GM18868 (cell line): ENCODE results near the gene CHST14.

Experiments used
- ATAC-seq: cut with Tn5 transposase; IDR thresholded peaks from one replicate; pipeline ENCODE4 v1.9.1; 2021; ENCODE audit warnings: mild to moderate bottlenecking, moderate library complexity; ENCODE audit not compliant: unreplicated experiment

The CHST14 gene

GRCh38 chr15:40460404-40460803 is 10.4 kb upstream of the CHST14 start:
- ATAC-seq, result no peak

DNA sequence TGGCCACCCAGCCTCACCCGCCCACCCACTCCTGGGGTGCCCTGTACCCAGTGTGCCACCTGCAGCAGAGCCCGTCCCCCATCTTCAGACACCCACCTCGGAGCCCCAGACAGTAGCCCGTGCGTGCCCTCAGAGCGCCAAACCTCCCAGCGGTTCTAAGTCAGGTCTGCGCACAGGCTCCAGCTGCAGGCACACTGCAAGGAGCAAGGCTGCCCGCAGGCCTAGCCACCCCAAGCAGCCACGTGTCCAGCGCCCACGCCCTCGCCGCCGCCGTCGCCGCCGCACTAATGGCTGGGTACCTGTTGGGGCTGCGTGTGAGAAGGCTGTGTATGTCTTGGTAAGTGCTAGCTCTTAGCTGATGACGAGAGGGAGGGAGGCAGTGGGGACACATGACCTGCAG is 8.8 kb upstream of the CHST14 start:
- no peak for ATAC-seq

- no peak for ATAC-seq
Observed at GRCh38 chr15:40463279-40463678, 7.5 kb upstream of the CHST14 start.

DNA sequence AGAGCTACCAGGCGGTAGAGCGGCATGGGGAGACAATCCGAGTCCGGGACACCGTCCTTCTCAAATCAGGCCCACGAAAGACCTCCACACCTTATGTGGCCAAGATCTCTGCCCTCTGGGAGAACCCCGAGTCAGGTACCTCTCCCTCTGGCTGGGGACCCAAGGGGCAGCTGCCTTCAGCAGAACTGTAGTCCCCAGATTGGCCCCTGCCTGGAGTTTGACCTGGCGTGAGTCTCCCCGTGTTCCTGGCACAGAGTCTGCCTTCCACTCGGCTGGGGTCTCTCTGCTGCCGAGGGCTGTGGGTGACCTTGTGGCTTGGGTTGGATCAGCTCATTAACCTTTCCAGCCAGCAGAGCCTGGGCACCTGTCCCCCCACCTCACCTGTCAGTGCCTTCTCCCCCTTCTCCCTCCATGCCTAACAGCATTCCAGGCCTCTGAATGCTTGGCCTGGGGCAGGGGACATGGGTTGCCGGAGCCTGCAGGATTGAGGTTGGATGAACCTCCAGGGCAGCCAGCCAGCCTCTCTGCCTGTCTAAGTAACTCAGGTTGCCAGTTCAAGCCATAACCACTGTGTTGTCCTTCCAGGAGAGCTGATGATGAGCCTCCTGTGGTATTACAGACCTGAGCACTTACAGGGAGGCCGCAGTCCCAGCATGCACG is 6.8 kb upstream of the CHST14 start:
- no peak for ATAC-seq

GRCh38 chr15:40464595-40465185 is 6.1 kb upstream of the CHST14 start:
- ATAC-seq, result peak; percentile 50

- ATAC-seq, result no peak
Observed at GRCh38 chr15:40465939-40466338, 4.8 kb upstream of the CHST14 start.

DNA sequence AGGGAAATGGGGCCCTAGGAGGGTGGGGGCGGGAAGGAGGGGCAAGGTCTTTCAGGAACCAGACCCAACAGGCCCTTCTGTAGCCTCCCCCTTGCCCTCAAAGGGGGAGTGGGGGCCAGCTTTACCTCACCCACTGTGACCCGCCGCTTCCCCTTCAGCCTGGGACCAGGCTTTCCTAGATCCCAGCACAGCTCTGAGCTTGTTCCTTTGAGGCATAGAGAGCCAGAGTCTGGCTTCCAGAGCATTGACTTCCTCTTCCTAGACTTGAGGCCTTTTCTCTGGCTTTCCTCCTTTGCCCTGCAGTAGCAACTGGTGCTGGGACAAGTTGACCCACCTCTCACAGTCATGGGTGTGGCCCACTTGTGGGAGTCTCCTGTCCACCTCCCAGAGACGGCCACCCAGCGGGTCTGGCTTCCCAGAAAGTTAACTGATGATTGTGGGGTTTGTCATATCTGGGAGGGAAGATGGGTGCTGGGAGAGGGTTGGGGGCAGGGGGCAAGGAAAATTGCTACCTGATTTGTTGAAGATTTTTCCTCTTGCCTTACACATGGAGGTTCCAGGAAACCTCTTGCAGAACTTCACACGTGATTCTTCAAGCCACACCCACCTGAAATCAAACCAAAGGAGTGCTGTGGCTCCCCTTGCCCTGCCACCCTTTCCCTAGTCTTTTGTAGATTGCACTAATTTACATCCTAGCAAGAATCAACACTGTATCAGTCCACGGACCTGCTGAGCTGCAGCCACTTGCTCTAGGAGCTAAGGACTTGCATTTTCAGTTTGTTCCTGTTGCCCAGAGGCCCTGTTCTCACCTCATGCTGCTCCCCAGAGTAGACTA is 4.1 kb upstream of the CHST14 start:
- no peak for ATAC-seq

GRCh38 chr15:40467261-40467615 is 3.5 kb upstream of the CHST14 start:
- no peak for ATAC-seq

GRCh38 chr15:40468898-40469331 is 1.9 kb upstream of the CHST14 start:
- no peak for ATAC-seq

DNA sequence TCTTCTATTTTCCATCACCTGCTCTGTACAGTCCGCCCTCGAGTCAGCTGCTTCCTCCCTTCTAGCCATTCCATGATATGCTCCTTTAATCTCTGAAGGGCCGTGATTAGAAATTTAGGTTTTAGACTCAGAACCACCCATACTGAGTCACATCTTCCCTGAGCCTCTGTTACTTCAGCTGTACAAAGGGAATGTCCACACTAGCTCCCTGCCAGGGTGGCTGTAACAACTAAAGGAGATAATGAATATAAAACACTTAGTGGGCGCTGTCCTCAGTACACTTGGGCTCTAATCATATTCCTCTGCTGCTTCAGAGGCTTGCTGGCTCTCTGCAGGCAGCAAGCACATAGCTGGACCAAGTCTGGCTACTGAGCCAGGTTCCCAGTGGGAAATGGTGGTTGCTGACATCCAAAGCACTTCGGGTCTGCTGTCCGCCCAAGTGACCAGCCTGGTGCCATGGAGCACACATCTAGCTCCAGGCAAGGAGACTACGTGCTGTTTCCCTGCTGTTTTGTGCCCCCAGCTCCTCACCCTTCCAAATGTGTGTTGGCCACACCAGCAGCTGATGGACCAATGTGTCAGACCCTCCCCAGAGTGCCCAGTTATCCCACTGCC is 901 bp upstream of the CHST14 start:
- ATAC-seq, result no peak

GRCh38 chr15:40471105-40471807 is 472 bp downstream of the CHST14 start:
- peak; percentile 23 for ATAC-seq

DNA sequence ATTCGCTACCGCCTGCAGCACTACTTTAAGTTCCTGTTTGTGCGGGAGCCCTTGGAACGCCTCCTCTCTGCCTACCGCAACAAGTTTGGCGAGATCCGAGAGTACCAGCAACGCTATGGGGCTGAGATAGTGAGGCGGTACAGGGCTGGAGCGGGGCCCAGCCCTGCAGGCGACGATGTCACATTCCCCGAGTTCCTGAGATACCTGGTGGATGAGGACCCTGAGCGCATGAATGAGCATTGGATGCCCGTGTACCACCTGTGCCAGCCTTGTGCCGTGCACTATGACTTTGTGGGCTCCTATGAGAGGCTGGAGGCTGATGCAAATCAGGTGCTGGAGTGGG is 995 bp downstream of the CHST14 start:
- ATAC-seq, result peak; percentile 21

DNA sequence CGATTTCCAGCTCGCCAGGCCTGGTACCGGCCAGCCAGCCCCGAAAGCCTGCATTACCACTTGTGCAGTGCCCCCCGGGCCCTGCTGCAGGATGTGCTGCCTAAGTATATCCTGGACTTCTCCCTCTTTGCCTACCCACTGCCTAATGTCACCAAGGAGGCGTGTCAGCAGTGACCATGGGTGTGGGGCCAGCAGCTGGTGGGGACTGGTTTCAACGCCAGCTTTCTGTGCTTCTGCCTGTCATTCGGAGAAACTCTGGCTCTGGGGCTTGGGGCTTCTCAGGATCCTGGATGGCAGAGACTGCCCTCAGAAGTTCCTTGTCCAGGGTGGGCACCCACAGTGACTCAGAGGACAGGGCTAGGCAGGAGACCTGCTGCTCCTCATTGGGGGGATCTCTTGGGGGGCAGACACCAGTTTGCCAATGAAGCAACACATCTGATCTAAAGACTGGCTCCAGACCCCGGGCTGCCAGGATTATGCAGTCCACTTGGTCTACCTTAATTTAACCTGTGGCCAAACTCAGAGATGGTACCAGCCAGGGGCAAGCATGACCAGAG is 1.5 kb downstream of the CHST14 start:
- no peak for ATAC-seq

DNA sequence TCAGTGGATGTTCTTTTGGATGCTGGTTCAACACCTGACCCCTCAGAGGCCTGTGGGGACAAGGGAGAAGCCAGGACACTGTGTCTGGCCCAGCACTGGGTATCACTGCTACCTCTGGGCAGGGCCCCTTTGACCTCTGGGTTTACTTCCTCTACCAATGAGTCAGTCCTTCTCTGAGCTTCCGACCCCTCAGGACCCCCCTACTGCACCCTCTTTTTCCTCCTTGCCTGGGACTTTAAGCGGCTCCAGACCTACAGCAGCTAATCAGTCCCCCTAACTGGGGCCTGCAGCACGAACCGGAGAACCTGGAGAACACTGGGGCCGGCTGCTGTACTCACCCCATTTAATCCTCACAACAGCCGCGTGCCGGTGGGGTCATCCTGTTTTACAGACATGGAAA is 3.8 kb downstream of the CHST14 start:
- no peak for ATAC-seq

DNA sequence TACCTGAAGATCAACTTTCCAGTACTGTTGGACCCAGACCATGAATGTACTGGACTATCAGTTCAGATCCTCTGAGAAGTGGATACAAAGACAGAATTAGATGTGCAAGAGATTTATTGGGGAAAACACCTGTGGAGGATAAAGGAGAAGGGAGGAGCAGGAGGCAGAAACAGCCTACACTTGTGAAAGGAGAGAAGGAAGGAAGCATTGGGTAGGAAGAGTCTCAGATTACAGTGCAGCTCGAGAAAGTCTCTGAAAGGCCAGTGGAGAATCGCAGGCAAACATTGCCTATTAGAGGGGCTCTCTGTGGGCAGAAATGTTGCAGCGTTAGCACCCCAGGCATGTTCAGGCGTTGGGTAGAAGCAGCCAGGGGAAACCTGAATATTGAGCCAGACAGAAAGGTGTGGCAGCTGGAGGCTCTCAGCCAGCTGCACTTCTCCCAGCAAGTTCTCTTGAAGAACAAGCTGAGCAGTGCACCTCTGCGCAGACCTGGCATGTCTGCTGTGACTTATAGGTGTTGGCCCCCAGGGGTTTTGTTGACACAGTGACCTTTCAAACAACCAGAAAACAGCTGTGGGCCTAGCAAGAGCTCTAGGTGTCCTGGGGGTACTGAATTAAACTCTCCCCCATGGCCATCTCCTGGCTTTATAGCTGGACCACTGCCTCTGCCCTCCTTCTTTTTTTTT is 7.0 kb downstream of the CHST14 start:
- ATAC-seq, result no peak

DNA sequence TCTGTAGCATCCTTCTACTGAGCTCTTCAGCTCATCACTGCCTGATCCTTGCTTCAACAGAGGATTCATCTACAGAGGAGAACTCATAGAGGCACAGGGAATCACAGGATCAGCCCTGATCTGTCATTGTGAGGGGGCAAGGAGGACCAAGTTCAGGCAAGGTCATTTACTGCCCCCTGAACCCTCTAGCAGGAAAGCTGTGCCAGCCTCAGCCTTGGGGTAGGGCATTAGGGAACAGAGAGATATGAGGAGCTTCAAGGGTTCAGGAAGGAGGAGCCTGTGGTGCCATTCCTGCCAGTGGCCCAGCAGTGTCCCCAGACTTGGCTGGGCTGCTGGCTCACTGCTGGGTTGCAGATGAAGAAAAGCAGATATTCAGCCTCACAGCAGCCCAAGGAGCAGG is 8.2 kb downstream of the CHST14 start:
- no peak for ATAC-seq

DNA sequence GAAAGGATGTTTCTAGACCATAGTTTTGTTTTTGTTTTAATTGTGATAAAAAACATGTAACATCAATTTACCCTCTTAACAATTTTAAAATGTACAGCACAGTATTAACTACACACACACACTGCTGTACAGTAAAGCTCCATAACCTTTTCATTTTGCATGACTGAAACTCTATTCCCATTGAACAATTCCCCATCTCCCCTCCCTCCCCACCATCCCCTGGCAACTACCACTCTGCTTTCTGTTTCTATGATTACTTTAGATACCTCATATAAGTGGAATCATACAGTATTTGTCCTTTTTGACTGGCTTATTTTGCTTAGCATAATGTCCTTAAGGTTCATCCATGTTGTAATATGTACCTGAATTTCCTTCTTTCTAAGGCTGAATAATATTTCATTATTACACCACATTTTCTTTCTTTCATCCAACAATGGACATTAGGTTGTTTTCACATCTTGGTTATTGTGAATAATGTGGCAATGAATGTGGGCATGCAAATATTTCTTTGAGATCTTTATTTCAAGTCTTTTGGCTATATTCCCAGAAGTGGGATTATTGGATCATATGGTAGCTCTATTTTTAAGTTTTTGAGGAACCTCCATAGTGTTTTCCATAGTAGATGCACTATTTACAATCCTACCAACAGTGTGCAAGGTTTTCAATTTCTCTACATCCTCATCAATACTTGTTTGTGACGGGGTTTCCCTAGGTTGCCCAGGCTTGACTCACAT is 10.7 kb downstream of the CHST14 start:
- ATAC-seq, result no peak

GRCh38 chr15:40483919-40484318 is 13.1 kb downstream of the CHST14 start:
- no peak for ATAC-seq

GRCh38 chr15:40486066-40486770 is 15.4 kb downstream of the CHST14 start:
- no peak for ATAC-seq
